Testis (tissue), 2 donors: Measurements from ENCODE around the gene ESPNL.

ENCODE experiments used
- POLR2A ChIP-seq: fragments of 450-650 bp; IDR thresholded peaks from one replicate; pipeline ENCODE4 v1.6.1; 2017; ENCODE audit warnings: antibody characterized with exemption, mild to moderate bottlenecking, moderate library complexity
- TF ChIP-seq, protein P1 (sequence below), 3 experiments: fragments of 450-650 bp in 2 of 3; fragments of 200-600 bp in 1 of 3; sonication (generic) in 1 of 3; IDR thresholded peaks; one replicate each; pipeline ENCODE4 v1.5.1; 2016 to 2019; ENCODE audit warnings: antibody characterized with exemption in 3 of 3, mild to moderate bottlenecking in 2 of 3, moderate library complexity in 1 of 3

DNA sequence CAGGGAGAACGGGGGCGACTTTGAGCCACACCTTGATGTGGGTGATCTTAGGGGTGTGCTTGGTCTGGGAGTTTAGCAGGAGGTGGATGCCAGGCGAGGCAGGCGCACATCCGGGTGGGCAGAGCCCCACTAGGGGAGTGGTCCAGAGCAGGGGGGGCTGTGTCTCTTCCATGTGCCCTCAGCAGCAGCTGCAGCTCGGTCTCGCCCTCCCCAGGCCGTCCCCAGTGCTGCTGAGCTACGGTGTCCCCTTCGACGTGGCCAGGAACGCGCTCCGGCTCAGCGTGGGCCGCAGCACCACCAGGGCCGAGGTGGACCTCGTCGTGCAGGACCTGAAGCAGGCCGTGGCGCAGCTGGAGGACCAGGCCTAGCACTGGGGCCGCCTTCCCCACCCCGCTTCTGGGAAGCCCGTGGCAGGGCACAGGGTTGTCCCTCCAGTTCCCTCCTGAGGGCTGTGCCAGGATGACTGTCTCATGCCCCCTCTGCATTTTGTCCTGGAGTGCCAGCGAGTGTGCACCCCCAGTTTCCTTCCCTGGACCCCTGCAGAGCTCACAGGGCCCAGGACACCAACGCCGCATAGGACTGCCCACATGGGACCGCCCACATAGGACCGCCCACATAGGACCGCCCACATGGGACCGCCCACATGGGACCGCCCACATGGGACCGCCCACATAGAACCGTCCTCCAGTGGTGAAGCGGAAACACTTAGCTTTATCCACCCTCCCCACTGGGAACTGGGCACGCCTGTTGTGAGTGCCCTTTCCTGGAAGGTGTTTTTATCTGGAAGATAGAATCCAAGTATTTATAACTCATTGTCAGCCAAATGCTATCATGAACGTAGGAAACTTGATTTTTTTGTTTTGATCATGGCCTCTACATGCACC is 1.9 kb upstream of the ESPNL start:
- TF ChIP-seq, protein P1, sequence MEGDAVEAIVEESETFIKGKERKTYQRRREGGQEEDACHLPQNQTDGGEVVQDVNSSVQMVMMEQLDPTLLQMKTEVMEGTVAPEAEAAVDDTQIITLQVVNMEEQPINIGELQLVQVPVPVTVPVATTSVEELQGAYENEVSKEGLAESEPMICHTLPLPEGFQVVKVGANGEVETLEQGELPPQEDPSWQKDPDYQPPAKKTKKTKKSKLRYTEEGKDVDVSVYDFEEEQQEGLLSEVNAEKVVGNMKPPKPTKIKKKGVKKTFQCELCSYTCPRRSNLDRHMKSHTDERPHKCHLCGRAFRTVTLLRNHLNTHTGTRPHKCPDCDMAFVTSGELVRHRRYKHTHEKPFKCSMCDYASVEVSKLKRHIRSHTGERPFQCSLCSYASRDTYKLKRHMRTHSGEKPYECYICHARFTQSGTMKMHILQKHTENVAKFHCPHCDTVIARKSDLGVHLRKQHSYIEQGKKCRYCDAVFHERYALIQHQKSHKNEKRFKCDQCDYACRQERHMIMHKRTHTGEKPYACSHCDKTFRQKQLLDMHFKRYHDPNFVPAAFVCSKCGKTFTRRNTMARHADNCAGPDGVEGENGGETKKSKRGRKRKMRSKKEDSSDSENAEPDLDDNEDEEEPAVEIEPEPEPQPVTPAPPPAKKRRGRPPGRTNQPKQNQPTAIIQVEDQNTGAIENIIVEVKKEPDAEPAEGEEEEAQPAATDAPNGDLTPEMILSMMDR (IDR thresholded peaks at IDR 0.05): no peak
- TF ChIP-seq POLR2A: no peak
